Stomach (tissue), 19 donors: Measurements from ENCODE around the gene PGC. TPM values are rescaled to one million over a fixed set of nuclear protein-coding genes. Genes with fewer than 3 reads are reported as not detected.

Experiments used
- DNase-seq, 2 donors: peaks; one replicate each; pipeline versions ENCODE4 v3.0.0 to v3.0.0-alpha.2; 2013 to 2019
- H3K27ac ChIP-seq, 5 donors: fragments of 200-600 bp in 4 of 5; sonication (generic) in 4 of 5; one replicate each; pipeline ENCODE4 v1.5.1; 2013 to 2019; ENCODE audit warnings: mild to moderate bottlenecking in 1 of 5, moderate library complexity in 1 of 5
- H3K27me3 ChIP-seq, 3 donors: fragments of 200-600 bp; sonication (generic); one replicate each; pipeline ENCODE4 v1.5.1; 2017 to 2019; ENCODE audit warnings: mixed run types in 1 of 3
- H3K36me3 ChIP-seq, 4 donors: fragments of 200-600 bp; sonication (generic); 1 replicate in 3 of 4; 2 replicates in 1 of 4; pipeline ENCODE4 v1.5.1; 2016 to 2019
- H3K4me1 ChIP-seq, 4 donors: fragments of 200-600 bp; sonication (generic); one replicate each; pipeline ENCODE4 v1.5.1; 2016 to 2019
- H3K4me3 ChIP-seq, 4 donors: fragments of 200-600 bp; sonication (generic) in 3 of 4; one replicate each; pipeline ENCODE4 v1.5.1; 2016 to 2019; ENCODE audit warnings: mild to moderate bottlenecking in 1 of 4
- H3K9me3 ChIP-seq, 4 donors: fragments of 200-600 bp; sonication (generic); one replicate each; pipeline ENCODE4 v1.5.1; 2016 to 2019
- EP300 ChIP-seq: sonication (generic); formaldehyde crosslinking; IDR thresholded peaks from one replicate; pipeline ENCODE4 v1.6.1; 2017; ENCODE audit warnings: antibody characterized with exemption
- POLR2A ChIP-seq, 4 donors: fragments of 450-650 bp; IDR thresholded peaks; one replicate each; pipeline ENCODE4 v1.6.1; 2016; ENCODE audit warnings: antibody characterized with exemption in 4 of 4, control low read depth in 2 of 4, mild to moderate bottlenecking in 1 of 4, moderate library complexity in 1 of 4
- POLR2AphosphoS5 ChIP-seq, 3 donors: sonication (generic); formaldehyde crosslinking; IDR thresholded peaks; one replicate each; pipeline ENCODE4 v1.6.1; 2016; ENCODE audit warnings: antibody characterized with exemption in 3 of 3
- WGBS, 5 donors: extraction: QIAGEN DNeasy Blood & Tissue Kit in 3 of 5; methylation state at CpG; one replicate each; pipeline versions ENCODE4 v1.1.5 to v1.1.7; 2013 to 2018; 5-methylcytosine and 5-hydroxymethylcytosine counted together
- intact Hi-C: fragments of 100-400 bp; cut with DNase I; formaldehyde crosslinking; loops from one replicate; pipeline ENCODE4 v1.15.1; 2023; ENCODE audit warnings: low total_unique reads
- long read RNA-seq, 10 donors: transcript quantifications; one replicate each; lab custom pipeline, GENCODE V29; 2026
- polyA plus RNA-seq, 3 donors: library from polyadenylated mRNA; stranded (reverse); fragments of 200-250 nt; gene quantifications; one replicate each; pipeline ENCODE4 v1.2.3, GENCODE V29; 2013
- total RNA-seq, 5 donors: library from RNA; depleted of rRNA; stranded (reverse); fragments of >200 nt; gene quantifications; one replicate each; pipeline versions ENCODE4 v1.1.0 to v1.2.3, GENCODE V29; 2014 to 2016
- TF ChIP-seq, protein P1 (sequence below), 7 experiments: fragments of 450-650 bp in 4 of 7; fragments of 200-600 bp in 3 of 7; sonication (generic) in 3 of 7; IDR thresholded peaks; one replicate each; pipeline ENCODE4 v1.5.1; 2016 to 2019; ENCODE audit warnings: antibody characterized with exemption in 7 of 7, control low read depth in 2 of 7, mild to moderate bottlenecking in 1 of 7
- donor health status: healthy with polysubstance abuse.
- donor health status: Bipolar disorder and iron deficiency.
- donor health status: healthy.

Gene PGC
- total RNA-seq (over 10,000 TPM in 1 of 5 donors, 1,000 to 10,000 TPM in 3, 100 to 1,000 TPM in 1; 101 to 32,926 (median 1,172) TPM), polyA plus RNA-seq (over 10,000 TPM in 2 of 3 donors, 1,000 to 10,000 TPM in 1; 8,432 to 48,206 (median 26,682) TPM)
- long read RNA-seq, donor 1, transcript PGC-202 (9 exons, 1,371 nt) = major isoform, 9 of 14 reads
- long read RNA-seq, donor 1, partial matches to known transcripts = 5 of 14 reads
- long read RNA-seq, donor 1, other reads (novel, unspliced or antisense) = 0 of 14 reads
- long read RNA-seq, donor 2, transcript PGC-202 (9 exons, 1,371 nt) = major isoform, 15 of 32 reads
- long read RNA-seq, donor 2, partial matches to known transcripts = 17 of 32 reads
- long read RNA-seq, donor 2, other reads (novel, unspliced or antisense) = 0 of 32 reads
- long read RNA-seq, donor 3, transcript PGC-202 (9 exons, 1,371 nt) = major isoform, 16 of 28 reads
- long read RNA-seq, donor 3, partial matches to known transcripts = 11 of 28 reads
- long read RNA-seq, donor 3, other reads (novel, unspliced or antisense) = 0 of 28 reads
- long read RNA-seq, donor 4 = 0 reads
- long read RNA-seq, donor 5, partial matches to known transcripts = 0 of 2 reads
- long read RNA-seq, donor 5, other reads (novel, unspliced or antisense) = 0 of 2 reads
- long read RNA-seq, donor 6, transcript PGC-202 (9 exons, 1,371 nt) = major isoform, 161 of 494 reads
- long read RNA-seq, donor 6, partial matches to known transcripts = 310 of 494 reads
- long read RNA-seq, donor 6, other reads (novel, unspliced or antisense) = 22 of 494 reads
- long read RNA-seq, donor 7, transcript PGC-202 (9 exons, 1,371 nt) = major isoform, 13 of 18 reads
- long read RNA-seq, donor 7, partial matches to known transcripts = 5 of 18 reads
- long read RNA-seq, donor 7, other reads (novel, unspliced or antisense) = 0 of 18 reads
- long read RNA-seq, donor 8, transcript PGC-202 (9 exons, 1,371 nt) = major isoform, 17 of 22 reads
- long read RNA-seq, donor 8, partial matches to known transcripts = 5 of 22 reads
- long read RNA-seq, donor 8, other reads (novel, unspliced or antisense) = 0 of 22 reads
- long read RNA-seq, donor 9, transcript PGC-202 (9 exons, 1,371 nt) = major isoform, 19 of 34 reads
- long read RNA-seq, donor 9, partial matches to known transcripts = 15 of 34 reads
- long read RNA-seq, donor 9, other reads (novel, unspliced or antisense) = 0 of 34 reads
- long read RNA-seq, donor 10, partial matches to known transcripts = 0 of 1 reads
- long read RNA-seq, donor 10, other reads (novel, unspliced or antisense) = 0 of 1 reads

DNA sequence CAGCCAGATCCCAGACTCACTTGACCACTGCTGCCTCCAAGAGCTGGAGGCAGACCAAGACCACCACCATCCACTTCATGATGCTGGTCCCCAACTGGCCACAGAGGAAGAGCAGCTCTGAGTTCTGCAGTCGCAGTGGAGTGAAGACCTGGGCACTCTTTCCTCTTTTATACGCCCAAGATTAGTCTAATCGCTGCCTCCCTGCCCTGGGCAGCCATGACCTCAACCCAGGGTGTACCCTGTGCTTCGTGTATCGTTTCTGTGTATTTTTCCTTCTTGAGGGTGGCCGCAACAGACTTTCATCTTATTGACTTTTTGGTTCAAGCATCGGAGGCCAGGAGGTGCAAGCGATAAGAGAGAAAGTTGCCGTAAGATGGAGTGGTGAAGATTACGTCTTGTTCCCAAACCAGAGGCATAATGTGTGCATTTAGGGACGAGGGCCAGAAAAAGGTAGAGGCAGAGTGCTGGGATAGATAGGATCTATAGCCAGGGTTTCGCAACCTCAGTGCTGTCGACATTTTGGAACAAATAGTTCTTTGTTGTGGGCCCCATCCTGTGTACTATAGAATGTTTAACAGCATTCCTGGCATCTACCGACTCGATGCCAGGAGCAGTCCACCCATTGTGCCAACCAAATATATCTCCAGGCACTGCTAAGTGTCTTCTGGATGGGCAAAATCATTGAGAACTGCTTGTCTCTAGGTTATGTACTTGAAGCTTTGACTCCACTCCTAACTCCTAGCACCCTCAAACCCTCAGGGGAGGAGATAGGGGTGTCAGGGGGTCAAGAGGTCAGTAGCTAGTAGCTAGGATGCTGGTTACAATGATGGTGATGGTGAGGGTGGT lies at the start of gene PGC:
PGC (minus strand) TSS at position 142 of the 846 bp plus-strand sequence; CDS start at position 79, 63 bp downstream.
- peak within 1 kb of the TSS; percentile 73 to 82 (median 78) for H3K27ac ChIP-seq
- peak within 1 kb of the TSS; percentile 30 to 50 (median 46) for H3K4me3 ChIP-seq
- WGBS, 5 donors = 34 to 64% (median 57%) methylated on average over 15 of the region's 15 CpGs
- peaks cover 0 to 22% (median 0%) of the 10 kb centered on the region in 4 donors for H3K36me3 ChIP-seq
- no peaks in the 10 kb centered on the region for H3K9me3 ChIP-seq
- no peaks in the 10 kb centered on the region for H3K27me3 ChIP-seq
- peak; percentile 71 to 85 for DNase-seq
- intact Hi-C loops = no loop called here
- TF ChIP-seq, protein P1, sequence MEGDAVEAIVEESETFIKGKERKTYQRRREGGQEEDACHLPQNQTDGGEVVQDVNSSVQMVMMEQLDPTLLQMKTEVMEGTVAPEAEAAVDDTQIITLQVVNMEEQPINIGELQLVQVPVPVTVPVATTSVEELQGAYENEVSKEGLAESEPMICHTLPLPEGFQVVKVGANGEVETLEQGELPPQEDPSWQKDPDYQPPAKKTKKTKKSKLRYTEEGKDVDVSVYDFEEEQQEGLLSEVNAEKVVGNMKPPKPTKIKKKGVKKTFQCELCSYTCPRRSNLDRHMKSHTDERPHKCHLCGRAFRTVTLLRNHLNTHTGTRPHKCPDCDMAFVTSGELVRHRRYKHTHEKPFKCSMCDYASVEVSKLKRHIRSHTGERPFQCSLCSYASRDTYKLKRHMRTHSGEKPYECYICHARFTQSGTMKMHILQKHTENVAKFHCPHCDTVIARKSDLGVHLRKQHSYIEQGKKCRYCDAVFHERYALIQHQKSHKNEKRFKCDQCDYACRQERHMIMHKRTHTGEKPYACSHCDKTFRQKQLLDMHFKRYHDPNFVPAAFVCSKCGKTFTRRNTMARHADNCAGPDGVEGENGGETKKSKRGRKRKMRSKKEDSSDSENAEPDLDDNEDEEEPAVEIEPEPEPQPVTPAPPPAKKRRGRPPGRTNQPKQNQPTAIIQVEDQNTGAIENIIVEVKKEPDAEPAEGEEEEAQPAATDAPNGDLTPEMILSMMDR (IDR thresholded peaks at IDR 0.05) = no peak
- TF ChIP-seq POLR2AphosphoS5 (IDR thresholded peaks at IDR 0.05) (peak in 2 of 3 donors; percentile 97 to 99), POLR2A (IDR thresholded peaks at IDR 0.05) (peak in 2 of 4 donors; percentile 67 to 97)
- peaks cover 9 to 33% (median 20%) of the 10 kb centered on the region in 4 donors for H3K4me1 ChIP-seq

DNA sequence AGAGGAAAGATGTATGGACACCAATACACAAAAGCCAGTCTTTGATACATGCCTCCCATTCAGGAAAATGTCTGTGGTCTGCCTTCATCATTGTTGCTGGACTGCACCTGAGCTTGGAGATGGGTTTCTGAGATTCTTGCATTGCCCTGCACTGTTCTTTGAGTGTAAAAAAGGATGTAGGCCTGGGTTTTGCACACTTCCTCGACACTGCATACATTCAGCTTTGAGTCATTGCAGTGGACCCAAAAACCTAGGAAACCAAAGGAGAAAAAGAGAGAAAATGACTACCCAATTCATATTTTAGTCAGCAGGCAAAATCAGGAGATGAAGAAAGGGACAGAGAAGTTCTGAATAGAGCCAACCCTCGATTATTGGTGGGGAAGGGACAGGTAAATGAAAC lies 49.3 kb upstream of the PGC start:
- H3K36me3 ChIP-seq = peaks cover 8 to 84% (median 76%) of the 10 kb centered on the region in 4 donors
- DNase-seq = no peak
- no peaks in the 10 kb centered on the region for H3K9me3 ChIP-seq
- WGBS, 5 donors = 86 to 88% (median 87%) methylated on average over 2 of the region's 2 CpGs
- no peak overlapping the region for H3K27ac ChIP-seq
- no peak overlapping the region for H3K4me3 ChIP-seq
- intact Hi-C loops = loop anchor here (10.0 kb wide), 1 partner anchor 118 kb away; no protein-coding TSS in a partner anchor
- no peaks in the 10 kb centered on the region for H3K4me1 ChIP-seq
- no peaks in the 10 kb centered on the region for H3K27me3 ChIP-seq
- no peak for TF ChIP-seq POLR2A (IDR thresholded peaks at IDR 0.05)
- TF ChIP-seq EP300 = no peak
- TF ChIP-seq, protein P1 (IDR thresholded peaks at IDR 0.05) = no peak
- no peak for TF ChIP-seq POLR2AphosphoS5 (IDR thresholded peaks at IDR 0.05)

DNA sequence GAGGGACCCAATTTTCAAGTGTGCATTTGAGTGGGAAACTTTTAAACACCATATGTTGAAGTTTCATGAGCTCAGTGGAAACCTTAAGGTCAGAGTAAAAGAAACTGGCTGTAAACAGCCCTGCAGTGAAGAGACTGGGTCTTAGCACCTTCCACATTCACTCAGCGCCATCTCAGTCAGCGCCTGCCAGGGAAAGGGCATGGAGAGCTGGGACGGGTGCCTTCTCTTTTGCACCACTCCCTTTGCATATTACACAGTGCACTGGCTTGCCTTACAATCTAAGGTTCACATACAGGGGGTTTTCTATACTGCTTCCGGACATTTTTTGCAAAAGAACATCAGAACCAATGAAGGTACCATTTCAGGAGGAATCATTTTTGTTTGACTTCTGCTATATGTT lies 44.8 kb upstream of the PGC start:
- H3K36me3 ChIP-seq = peaks cover 29 to 84% (median 76%) of the 10 kb centered on the region in 4 donors
- H3K4me3 ChIP-seq = no peak overlapping the region
- no peaks in the 10 kb centered on the region for H3K27me3 ChIP-seq
- 76 to 83% (median 82%) methylated on average over 4 of the region's 4 CpGs for WGBS, 5 donors
- DNase-seq = no peak
- intact Hi-C loops = loop anchor here (10.0 kb wide), 1 partner anchor 123 kb away; no protein-coding TSS in a partner anchor
- no peak overlapping the region for H3K27ac ChIP-seq
- peaks cover 10 to 25% (median 18%) of the 10 kb centered on the region in 4 donors for H3K4me1 ChIP-seq
- no peak for TF ChIP-seq POLR2AphosphoS5 (IDR thresholded peaks at IDR 0.05)
- TF ChIP-seq EP300 = no peak
- TF ChIP-seq POLR2A (IDR thresholded peaks at IDR 0.05) = no peak
- TF ChIP-seq, protein P1 (IDR thresholded peaks at IDR 0.05) = no peak
- H3K9me3 ChIP-seq = no peaks in the 10 kb centered on the region
